HepG2 (cell line): ENCODE measurements around the gene CA5B. TPM values are rescaled to one million over a fixed set of nuclear protein-coding genes. Genes with fewer than 3 reads are reported as not detected.

ENCODE experiments used
- AGO2 ChIP-seq: fragments of 200-400 bp; formaldehyde crosslinking; optimal IDR thresholded peaks from 2 replicates; pipeline ENCODE3; 2017; ENCODE audit warnings: mild to moderate bottlenecking, low read depth, low read length, moderate library complexity
- ASH2L ChIP-seq: fragments of 300-600, 200-600 bp; sonication (generic); IDR thresholded peaks from 2 replicates; pipeline ENCODE4 v1.7.0; 2017; ENCODE audit warnings: low read depth, mild to moderate bottlenecking, moderate library complexity, mixed read lengths, low read length; ENCODE audit not compliant: insufficient read length
- DPF2 ChIP-seq: sonication (generic); formaldehyde crosslinking; IDR thresholded peaks from 2 replicates; pipeline ENCODE4 v1.4.0; 2020; ENCODE audit warnings: mild to moderate bottlenecking, low read depth, missing genetic modification reagents, borderline replicate concordance
- FOXJ3 ChIP-seq: sonication (generic); formaldehyde crosslinking; IDR thresholded peaks from 2 replicates; pipeline ENCODE4 v1.4.0; 2020; ENCODE audit warnings: missing genetic modification reagents, mild to moderate bottlenecking, borderline replicate concordance
- GABPB1 ChIP-seq: IDR thresholded peaks from 2 replicates; pipeline ENCODE4 v1.6.1; 2016; ENCODE audit warnings: mild to moderate bottlenecking, missing genetic modification reagents, moderate library complexity, missing compliant biosample characterization
- GATAD1 ChIP-seq: IDR thresholded peaks from 2 replicates; pipeline ENCODE4 v1.6.1; 2016; ENCODE audit warnings: missing genetic modification reagents, missing compliant biosample characterization
- HOXA3 ChIP-seq: sonication (generic); formaldehyde crosslinking; IDR thresholded peaks from 2 replicates; pipeline ENCODE4 v1.5.0; 2020; ENCODE audit warnings: missing genetic modification reagents
- IRF9 ChIP-seq: sonication (generic); formaldehyde crosslinking; IDR thresholded peaks from 2 replicates; pipeline ENCODE4 v1.8.0; 2022; ENCODE audit warnings: missing genetic modification reagents, mild to moderate bottlenecking, borderline replicate concordance
- POLR2G ChIP-seq: fragments of 200-400 bp; formaldehyde crosslinking; IDR thresholded peaks from 2 replicates; pipeline ENCODE4 v1.6.1; 2018; ENCODE audit warnings: mild to moderate bottlenecking, low read depth, low read length, moderate library complexity
- SALL1 ChIP-seq: sonication (generic); formaldehyde crosslinking; IDR thresholded peaks from 2 replicates; pipeline ENCODE4 v1.8.0; 2022; ENCODE audit warnings: mild to moderate bottlenecking, missing genetic modification reagents
- SP5 ChIP-seq: IDR thresholded peaks from 2 replicates; pipeline ENCODE4 v1.6.1; 2016; ENCODE audit warnings: low read depth, borderline replicate concordance
- THAP11 ChIP-seq: IDR thresholded peaks from 2 replicates; pipeline ENCODE4 v1.6.1; 2016; ENCODE audit warnings: missing biosample characterization, missing genetic modification reagents
- ZBTB14 ChIP-seq: sonication (generic); formaldehyde crosslinking; IDR thresholded peaks from 2 replicates; pipeline ENCODE4 v1.4.0; 2020; ENCODE audit warnings: missing genetic modification reagents
- ZNF225 ChIP-seq: sonication (generic); formaldehyde crosslinking; IDR thresholded peaks from 2 replicates; pipeline ENCODE4 v1.4.0; 2020; ENCODE audit warnings: mild to moderate bottlenecking, missing genetic modification reagents
- polyA plus RNA-seq, 8 experiments: library from polyadenylated mRNA; depleted of rRNA in 3 of 8; stranded (reverse) in 7 of 8; unstranded in 1 of 8; fragments of >200 nt; fragmentation: Illumina TruSeq in 4 of 8; extraction: Trizol in 4 of 8; gene quantifications; 2 replicates each; pipeline versions ENCODE4 v1.2.1 to v1.2.3, GENCODE V29; 2011 to 2016; ENCODE audit warnings: low read depth in 4 of 8, missing spikeins in 1 of 8, mixed read lengths in 1 of 8; ENCODE audit not compliant: insufficient read depth in 1 of 8
- total RNA-seq, 5 experiments: library from RNA; depleted of rRNA; stranded (reverse); fragments of >200 nt; fragmentation: Illumina TruSeq; extraction: Trizol; gene quantifications; 2 replicates each; pipeline ENCODE4 v1.2.3, GENCODE V29; 2016; ENCODE audit warnings: low read depth in 1 of 5
- TF ChIP-seq, protein P1 (sequence below), 2 experiments: sonication (generic) in 1 of 2; formaldehyde crosslinking in 1 of 2; IDR thresholded peaks; 2 replicates each; pipeline versions ENCODE4 v1.4.0 to v1.6.1; 2018 to 2020; ENCODE audit warnings: missing genetic modification reagents in 2 of 2, borderline replicate concordance in 1 of 2, low read depth in 1 of 2, mild to moderate bottlenecking in 1 of 2, missing biosample characterization in 1 of 2
- TF ChIP-seq, protein P2 (sequence below): sonication (generic); formaldehyde crosslinking; IDR thresholded peaks from 2 replicates; pipeline ENCODE4 v1.4.0; 2020; ENCODE audit warnings: low read depth, mild to moderate bottlenecking, missing genetic modification reagents

The CA5B gene
- total and polyA plus RNA-seq, 2 of the 13 experiments (the other 11 are each of a cell fraction or from before 2014, with no cell fraction given) = 1.7 to 2.2 TPM

- TF ChIP-seq, protein P1, sequence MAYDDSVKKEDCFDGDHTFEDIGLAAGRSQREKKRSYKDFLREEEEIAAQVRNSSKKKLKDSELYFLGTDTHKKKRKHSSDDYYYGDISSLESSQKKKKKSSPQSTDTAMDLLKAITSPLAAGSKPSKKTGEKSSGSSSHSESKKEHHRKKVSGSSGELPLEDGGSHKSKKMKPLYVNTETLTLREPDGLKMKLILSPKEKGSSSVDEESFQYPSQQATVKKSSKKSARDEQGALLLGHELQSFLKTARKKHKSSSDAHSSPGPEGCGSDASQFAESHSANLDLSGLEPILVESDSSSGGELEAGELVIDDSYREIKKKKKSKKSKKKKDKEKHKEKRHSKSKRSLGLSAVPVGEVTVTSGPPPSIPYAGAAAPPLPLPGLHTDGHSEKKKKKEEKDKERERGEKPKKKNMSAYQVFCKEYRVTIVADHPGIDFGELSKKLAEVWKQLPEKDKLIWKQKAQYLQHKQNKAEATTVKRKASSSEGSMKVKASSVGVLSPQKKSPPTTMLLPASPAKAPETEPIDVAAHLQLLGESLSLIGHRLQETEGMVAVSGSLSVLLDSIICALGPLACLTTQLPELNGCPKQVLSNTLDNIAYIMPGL (CRISPR knock-in tag; IDR thresholded peaks at IDR 0.05; ENCODE audit: borderline replicate concordance in 1 of 2, low read depth in 1 of 2) = peak; percentile 32 to 48; a peak in 1 of 4 replicates
- TF ChIP-seq ZNF225 (CRISPR knock-in tag) (no peak), AGO2 (peak; percentile 33), ASH2L (peak; percentile 73), THAP11 (peak; percentile 34; the same call in 1 of the 2 replicates), IRF9 (peak; percentile 30; the same call in 1 of the 2 replicates), GATAD1 (CRISPR knock-in tag) (peak; percentile 33; the same call in 1 of the 2 replicates), FOXJ3 (CRISPR knock-in tag) (no peak), DPF2 (CRISPR knock-in tag) (no peak), SP5 (CRISPR knock-in tag) (peak; percentile 44; the same call in 1 of the 2 replicates), ZBTB14 (CRISPR knock-in tag) (peak; percentile 80), SALL1 (CRISPR knock-in tag) (peak; percentile 48; the same call in 1 of the 2 replicates), GABPB1 (CRISPR knock-in tag) (peak; percentile 87), POLR2G (peak; percentile 69), HOXA3 (CRISPR knock-in tag) (peak; percentile 46; the same call in 1 of the 2 replicates)
- TF ChIP-seq, protein P2, sequence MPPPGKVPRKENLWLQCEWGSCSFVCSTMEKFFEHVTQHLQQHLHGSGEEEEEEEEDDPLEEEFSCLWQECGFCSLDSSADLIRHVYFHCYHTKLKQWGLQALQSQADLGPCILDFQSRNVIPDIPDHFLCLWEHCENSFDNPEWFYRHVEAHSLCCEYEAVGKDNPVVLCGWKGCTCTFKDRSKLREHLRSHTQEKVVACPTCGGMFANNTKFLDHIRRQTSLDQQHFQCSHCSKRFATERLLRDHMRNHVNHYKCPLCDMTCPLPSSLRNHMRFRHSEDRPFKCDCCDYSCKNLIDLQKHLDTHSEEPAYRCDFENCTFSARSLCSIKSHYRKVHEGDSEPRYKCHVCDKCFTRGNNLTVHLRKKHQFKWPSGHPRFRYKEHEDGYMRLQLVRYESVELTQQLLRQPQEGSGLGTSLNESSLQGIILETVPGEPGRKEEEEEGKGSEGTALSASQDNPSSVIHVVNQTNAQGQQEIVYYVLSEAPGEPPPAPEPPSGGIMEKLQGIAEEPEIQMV = 0 out of 2 replicates have a peak, but pooled peaks have one; percentile 21
Observed at GRCh38 chrX:15789979-15790768, 52.1 kb downstream of the CA5B start, which contains the start of gene ZRSR2 (continued).
